AG08396 (cell line): Measurements from ENCODE around the gene FUS.
"Not testable (repeated sequence)": the region's sequence is repeated elsewhere in the genome, so short reads cannot be mapped to it uniquely, and the experiment has no call there.

Source experiments
- DNase-seq: peaks from one replicate; pipeline ENCODE4 v3.0.0; 2012; ENCODE audit warnings: low spot score, mixed read lengths

Gene FUS

DNA sequence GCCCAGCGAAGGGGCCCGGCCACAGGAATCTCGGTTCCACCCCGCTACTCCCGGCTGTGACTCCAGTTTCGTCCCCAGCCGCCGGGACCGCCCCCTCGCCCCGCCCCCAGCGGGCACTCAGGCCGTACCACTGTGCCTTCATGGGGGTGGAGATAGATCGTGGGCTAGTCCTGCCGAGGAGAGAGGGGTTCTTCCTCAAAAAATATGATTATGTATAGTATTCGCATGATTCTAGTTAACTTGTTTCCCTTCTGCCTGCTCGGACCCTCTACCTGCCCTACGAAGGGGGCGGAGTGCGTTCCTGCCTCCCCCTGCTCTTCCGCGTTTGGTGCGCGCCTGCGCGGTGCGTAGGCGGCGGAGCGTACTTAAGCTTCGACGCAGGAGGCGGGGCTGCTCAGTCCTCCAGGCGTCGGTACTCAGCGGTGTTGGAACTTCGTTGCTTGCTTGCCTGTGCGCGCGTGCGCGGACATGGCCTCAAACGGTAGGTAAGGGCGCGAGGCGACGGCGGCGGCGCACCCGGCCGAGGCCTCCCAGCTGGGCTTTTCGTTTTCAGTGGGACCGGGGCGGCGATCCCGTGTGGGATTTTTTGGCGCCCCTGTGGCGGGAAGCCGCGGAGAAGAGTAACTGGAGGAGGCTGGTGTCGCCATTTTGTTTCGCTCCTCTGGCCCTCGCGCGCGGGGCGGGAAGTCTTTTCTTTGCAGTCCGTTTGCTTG is at the start of gene FUS:
Gene FUS (plus strand): TSS at position 393 of the 713 bp plus-strand sequence. CDS start 76 bp downstream, at position 469.
- DNase-seq = peak; percentile 97

DNA sequence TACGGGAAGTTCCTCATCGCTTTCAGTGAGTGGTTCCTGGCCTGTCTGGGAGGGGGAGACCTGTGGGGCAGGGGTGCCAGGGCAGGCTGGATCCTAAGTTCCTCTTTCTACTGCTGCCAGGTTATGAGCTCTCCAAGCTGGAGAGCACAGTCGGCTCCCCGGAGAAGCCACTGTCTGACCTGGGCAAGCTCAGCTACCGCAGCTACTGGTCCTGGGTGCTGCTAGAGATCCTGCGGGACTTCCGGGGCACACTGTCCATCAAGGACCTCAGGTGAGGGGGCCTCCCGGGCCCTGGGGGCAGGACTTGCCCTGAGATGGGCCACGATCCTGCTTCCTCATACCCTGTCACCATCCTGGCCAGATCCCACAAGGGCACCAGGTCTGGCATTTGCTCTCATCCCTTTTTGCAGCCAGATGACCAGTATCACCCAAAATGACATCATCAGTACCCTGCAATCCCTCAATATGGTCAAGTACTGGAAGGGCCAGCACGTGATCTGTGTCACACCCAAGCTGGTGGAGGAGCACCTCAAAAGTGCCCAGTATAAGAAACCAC is 49.5 kb upstream of the FUS start:
- no peak for DNase-seq

DNA sequence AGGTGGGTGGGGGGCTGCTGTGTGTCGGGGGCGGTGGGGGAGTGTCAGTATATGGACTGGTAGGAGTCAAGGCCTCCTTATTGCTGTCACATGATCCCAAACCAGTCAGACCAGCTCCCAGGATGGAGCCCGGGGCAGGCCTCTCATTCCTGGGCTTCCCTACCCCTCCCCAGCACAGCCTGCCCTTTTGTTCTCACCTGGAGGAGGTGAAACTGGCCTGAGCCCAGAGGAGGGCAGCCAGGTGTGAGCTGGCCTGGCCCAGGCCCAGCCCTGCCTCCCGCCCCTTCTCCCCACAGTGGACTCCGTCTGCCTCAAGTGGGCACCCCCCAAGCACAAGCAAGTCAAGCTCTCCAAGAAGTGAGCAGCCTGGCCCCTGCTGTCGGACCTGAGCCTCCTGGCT is 49.0 kb upstream of the FUS start:
- no peak for DNase-seq

DNA sequence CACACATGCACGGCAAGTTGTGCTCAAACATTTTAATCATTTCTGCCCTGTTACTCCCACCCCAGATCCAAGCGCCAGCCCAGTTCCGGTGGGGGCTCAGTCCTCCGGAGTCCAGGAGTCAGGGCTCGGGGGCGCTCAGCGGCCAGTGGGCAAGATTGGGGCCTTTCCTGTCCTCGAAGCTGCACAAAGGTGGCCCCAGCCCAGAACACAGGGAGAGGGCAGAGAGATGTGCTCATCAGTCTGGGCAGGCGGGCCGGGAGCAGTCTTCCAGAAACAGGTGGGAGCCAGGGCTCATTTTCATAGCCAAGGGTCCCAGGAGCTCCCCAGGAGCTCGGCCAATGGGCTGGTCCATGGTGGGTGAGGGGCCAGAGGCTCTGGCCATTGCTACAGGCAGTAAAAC is 48.5 kb upstream of the FUS start:
- no peak for DNase-seq

DNA sequence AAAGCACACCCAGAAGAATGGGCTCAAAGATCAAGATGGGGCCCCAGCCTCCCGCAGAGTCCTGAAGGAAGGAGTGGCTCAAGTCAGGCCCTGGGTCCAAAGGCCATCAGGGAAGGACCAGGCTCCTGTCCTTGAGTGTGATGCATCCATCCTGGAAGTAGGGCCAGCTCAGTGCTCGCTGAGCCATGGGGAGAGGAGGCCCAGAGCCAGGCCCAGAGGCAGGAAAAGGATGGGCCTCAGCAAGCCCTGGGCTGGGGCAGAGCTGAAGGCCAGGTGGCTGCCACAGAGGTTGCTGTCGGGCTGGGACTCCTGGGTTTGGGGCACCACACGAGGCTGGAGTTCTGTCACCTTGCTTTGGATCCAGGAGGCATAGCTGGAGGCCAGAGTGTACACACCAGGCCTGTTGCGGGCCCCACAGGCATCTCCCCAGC is 48.1 kb upstream of the FUS start:
- DNase-seq = no peak

DNA sequence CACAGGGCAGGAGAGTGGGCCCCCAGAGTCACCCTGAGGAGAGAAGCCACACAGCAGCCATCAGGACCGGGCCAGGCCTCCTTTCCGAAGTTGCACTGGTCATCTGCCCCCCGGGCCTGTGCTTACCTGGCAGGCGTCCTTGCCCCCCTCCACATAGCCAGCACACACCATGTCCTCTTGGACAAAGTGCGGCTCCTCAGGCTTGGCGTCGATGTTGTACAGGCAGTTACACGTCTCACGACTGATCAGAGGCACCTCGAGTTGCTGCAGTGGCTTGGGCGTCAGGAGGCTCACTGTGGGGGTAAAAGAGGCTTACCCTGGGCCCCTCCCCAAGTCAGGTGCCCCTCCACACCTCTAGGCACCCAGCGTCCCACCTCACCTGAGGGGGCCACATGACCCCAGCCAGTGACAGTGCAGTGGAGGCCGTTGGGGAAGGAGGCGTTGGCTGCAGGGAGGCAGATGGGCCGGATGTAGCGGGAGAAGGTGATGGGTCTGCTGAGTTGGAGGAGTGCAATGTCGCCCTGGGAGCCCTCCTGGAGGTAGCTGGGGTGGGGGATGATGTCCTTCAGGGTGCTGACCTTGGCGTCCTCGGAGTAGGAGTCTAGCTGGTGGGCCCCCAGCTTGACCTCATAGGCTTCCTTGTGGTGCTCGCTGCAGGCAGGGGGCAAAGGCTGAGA is 47.5 kb upstream of the FUS start:
- DNase-seq = no peak

DNA sequence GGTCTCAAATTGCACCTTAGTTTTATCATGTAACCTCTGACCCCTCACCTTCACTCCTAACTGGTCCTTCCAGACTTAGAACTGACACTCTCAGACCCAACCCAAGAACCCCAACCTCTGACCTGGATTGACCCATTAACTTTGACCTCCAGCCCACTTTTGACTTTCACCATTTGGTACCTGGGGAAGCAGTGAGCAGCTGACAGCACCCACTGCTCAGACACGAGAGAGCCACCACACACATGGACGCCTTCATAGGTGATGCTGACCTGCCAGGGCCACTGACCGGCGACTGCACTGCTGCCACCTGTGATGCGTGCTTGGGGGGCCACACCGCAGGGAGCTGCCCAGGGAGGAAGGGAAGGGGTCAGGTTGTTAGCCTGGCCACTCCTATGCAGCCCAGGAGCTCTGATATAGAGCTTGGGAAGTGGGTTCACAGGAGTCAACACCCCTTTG is 46.9 kb upstream of the FUS start:
- no peak for DNase-seq

DNA sequence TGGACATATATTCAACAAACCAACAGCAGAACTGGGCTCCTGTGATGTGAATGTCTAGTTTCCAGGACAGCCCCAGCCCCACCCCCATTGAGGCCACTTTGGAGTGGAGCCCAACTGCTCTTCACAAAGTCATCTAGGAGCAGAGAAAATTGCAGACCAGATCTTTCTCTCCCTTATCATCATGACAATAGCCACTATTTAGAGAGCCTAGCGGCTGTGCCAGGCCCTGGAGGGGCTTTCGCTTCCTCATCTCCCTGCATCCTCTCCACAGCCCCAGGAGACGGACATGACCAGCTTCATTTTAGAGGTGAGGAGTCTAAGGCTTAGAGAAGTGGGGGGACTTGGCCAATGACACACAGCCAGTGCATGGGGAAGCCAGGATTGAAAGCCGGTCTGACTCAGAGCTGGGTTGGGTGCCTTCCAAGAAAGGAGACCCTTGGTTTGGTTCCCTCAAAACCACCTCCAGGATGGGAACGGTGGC is 45.8 kb upstream of the FUS start:
- no peak for DNase-seq

DNA sequence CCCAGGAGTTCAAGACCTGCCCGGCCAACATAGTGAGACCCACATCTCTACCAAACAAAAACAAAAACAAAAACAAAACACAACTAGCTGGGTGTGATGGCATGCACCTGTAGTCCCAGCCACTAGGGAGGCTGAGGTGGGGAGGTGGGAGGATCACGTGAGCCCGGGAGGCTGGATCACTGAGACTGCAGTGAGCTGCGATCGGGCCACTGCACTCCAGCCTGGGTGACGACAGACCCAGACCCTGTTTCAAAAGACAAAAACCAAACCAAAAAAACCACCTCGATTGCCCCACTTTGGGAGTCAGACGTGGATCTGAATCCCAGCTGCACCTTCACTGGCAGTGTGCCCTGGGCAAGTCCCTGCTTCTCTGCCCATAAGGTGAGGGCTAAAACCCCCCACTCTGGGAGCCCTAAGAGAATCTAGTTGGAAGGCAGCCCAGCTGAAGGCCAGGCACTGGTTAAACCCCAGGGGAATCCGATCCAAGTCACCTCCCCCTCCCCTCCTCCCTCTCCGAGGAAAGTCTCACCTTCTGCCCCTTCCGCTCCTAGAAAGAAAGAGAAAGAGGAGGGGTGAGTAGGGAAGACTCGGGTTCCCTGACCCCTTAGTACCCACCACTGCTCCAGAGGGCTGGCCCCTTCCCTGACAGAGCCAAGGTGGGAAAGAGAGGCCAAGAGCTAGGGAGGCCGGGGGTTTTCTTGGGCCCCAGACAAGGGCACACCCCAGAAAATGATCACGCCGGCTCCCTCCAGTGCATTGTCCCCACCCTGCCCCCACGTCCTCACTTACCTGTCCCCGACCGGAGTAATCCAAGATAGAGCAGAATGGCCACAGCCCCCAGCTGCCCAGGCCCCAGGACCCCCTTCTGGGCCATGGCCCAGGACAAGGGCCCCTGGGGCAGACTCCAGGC is 45.1 kb upstream of the FUS start:
- DNase-seq = no peak

DNA sequence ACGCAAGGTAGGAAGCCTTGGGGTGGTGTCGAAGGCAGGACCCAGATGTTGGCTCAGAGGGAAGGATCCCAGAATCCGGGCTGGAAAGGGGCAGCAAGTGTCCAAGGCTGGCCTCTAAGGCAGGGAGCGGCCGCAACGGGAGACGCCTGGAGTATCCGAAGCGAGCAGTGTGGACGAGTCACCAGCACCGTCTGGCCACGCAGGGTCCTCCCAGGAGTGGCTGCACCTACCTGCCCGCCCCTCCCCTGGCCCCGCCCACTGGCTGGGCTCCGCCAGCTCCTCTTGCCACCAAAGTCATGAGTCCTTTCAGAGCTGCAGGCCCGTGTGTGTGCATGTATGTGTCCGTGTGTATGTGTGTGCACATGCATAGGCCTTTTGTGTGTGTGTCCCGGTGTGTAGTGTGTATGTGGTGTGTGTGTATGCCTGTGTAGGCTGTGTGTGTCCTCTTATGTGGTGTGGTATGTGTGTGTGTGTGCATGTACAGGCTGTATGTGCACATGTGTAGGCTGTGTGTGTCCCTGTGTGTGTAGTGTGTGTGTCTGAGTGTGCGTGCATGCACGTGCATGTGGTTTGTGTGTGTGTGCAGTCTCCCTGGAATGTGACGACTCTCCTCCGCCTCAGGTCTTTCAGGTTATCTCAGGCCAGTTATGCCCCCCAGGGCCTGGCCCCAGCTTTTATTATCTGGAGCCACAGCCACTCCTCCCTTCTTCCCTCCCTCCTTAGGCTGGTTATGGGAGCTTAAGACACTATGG is 44.2 kb upstream of the FUS start, which contains the start of gene PRSS8:
Gene PRSS8 (minus strand): TSS at position 193 of the 752 bp plus-strand sequence. CDS start 229 bp downstream, outside the sequence.
- DNase-seq = no peak

DNA sequence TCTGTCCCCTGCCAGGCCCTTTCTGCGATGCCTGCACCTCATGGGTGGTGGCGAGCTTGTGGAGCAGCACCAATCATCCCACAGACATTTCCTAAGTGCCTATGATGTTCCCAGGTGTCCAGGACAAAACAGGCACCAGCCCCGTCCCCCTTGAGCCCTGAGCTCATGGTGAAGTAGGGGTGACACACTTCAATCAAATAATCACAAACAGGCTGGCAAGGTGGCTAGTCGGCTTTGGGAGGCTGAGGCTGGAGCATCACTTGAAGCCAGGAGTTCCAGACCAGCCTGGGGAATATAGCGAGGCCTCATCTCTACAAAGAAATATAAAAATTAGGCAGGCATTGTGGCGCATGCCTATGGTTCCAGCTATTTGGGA is 43.7 kb upstream of the FUS start:
- no peak for DNase-seq

DNA sequence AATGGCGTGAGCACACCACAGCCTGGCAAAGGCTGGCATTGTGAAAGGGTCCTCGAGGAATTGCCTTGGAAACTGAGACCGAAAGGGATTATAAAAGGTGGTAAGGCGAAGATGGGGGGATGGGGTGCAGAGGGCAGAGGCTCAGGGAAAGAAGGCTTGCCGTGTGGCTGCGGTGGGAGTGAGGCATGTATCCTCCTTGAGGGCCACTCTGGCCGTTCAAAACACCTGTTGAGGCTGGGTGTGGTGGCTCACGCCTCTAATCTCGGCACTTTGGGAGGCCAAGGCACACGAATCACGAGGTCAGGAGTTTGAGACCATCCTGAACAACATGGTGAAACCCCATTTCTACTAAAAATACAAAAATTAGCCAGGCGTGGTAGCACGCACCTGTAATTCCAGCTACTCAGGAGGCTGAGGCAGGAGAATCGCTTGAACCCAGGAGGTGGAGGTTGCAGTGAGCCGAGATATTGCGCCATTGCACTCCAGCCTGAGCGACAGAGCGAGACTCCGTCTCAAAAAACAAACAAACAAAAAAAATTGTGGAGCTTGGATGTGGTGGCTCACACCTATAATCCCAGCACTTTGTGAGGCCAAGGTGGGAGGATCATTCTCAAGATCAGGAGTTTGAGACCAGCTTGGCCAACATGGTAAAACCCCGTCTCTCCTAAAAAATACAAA is 43.0 kb upstream of the FUS start:
- DNase-seq = not testable (repeated sequence)

DNA sequence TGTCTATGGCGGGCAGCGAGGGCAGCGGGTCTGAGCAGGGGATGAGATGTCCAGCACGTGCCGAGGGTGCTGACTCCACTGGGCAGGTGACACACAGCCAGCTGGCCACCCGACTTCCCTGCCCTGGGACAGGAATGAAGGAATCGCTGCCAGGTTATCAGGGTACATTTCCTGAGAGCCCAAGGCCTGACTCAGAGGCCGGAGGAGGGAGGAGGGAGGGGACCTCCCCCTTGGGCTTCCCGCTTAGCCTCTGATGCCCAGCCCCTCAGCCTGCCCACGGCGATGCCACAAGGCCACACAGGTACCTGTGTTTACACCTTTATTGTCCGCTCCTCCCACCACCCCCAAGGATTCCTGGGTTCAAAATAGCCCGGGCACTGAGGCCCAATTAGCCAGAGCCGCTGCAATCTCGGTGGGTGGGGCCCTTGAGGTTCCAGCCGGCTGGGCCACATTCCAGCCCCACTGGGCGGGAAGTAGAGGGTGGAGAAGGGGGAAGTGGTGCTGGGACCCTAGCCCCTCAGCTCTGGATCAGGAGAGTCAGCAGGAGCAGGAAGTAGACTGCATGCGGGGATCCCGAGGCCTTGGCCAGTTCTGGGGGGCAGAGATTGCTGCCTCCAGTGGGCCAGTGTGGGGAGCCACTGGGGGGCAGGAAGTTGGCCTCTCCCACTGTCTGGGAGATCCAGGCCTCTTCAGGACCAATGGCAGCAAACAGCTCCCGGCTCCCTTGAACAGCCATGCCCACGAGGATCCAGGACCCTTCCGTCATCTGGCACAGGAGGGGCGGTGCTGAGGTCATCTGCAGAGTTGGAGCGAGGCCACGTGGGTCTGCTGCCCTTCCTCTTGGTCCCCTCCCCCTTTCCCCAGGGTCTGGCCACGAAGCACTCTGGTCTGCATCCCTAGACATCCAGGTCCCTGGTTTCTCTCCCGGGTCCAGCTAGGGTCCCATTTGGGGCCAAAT is 41.0 kb upstream of the FUS start:
- DNase-seq = peak; percentile 58

DNA sequence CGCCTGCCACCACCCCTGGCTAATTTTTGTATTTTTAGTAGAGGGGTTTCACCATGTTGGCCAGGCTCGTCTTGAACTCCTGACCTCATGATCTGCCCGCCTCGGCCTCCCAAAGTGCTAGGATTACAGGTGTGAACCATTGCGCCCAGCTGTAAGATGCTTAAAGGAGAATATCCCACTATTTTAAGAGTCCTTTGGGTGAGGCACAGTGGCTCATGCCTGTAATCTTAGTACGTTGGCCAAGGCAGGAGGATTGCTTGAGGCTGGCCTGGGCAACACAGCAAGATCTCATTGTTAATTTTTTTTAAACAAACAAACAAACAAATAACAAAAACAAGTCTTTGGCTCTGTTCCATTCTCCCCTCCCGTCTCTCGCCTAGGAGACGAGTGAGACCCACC is 38.9 kb upstream of the FUS start:
- DNase-seq = not testable (repeated sequence)

DNA sequence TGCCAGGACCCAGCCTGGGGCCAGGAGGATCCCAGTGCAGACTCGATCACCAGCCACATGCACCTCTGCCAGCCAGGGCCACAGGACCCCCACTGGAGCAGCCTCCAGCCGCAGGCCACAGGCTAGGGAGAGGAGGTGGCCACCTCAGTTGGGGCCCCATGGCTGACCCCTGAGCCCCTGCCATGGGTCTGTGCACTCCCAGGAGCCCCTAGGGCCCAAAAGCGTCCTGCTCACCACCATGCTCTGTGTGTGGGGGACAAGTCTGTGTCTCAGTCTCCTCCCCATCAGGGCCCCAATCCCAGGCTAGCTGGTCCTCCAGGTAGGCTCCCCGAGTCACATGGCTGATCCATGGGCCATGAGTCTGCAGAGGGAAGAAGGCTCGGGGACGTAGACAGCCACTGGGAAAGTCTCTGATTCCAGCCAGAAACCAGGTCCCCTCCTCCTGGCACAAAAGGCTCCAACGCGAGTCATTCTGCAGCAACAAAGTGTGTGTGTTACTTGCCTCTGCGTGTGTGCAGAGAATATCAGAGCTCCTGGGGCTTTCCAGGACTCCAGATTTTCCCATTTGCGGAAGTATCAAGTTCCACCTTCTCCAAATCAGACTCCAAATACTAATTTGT is 38.3 kb upstream of the FUS start:
- peak; percentile 55 for DNase-seq

DNA sequence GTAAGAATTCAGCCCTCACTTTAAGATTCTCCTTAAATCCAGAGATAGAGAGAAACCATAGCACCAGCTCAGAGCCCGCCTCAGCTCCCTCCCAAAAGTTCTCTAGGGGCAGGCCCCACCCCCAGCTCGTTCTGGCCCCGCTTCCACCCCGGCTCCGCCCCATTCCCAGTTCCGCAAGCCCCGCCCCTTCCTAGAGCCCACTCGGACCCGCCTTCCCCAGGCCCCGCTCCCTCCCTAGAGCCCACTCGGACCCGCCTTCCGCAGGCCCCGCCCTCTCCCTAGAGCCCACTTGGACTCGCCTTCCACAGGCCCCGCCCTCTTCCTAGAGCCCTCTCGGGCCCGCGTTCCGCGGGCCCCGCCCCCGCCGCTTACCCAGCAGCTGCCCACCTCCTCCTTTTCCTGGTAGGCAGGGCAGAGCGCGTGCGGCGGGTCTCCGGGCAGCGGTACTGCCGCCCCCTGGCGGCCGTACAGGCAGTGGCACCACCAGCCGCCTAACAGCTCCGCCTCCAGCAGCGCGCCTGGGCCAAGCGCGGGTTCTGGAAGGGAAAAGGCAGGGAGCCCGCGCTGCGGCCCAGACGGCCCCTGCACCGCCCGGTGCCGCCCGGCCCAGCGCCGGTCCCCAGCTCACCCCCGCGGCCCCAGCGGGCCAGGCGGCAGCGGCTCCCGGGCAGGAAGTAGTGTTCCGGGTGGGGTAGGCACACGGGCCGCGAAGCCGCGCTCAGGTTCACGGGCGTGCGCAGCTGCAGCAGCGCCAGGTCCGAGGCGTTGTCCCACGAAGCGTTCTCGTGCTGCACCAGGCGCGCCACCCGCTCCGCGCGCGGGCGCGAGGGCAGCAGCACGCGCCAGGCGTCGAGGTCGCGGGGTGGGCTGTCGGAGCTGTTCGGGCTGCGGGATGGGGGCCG is 37.6 kb upstream of the FUS start:
- DNase-seq = peak; percentile 100

DNA sequence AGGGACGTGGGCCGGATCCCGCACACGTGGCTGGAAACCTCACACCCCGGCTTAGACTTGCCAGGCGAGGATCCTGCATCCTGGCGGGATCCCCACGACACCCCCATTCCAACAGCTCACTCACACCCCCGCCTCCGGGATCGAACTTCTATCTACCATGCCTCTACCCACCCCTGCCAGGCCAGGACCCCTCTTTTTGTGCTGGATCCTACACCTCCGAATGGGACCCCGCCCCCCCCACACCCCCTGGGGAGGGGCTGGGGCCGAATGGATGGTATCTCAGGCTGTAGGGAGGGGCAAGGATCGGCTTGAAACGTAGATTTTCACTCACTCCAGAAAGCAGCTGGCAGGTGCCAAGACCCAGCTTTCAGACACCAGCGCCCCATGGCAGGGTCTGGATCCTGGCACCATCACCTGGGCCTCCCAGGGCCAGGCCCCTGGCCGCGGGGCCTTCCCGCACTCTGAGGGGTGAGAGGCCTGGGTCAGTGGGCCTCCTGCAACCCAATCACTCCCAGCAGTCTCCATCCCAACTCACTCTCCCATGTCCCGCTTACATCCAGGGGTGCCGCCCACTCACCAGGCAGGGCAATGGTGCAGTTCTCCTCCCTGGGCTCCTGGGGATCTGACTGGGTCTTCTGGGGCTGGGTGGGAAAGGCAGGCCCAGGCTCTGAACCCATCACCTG is 36.8 kb upstream of the FUS start:
- DNase-seq = no peak
